ENCODE measurements around the gene RNF167. TPM values are rescaled to one million over a fixed set of nuclear protein-coding genes. Genes with fewer than 3 reads are reported as not detected.

Gene RNF167
- total RNA-seq, 4 donors from 2014 or later = 57.2 to 348 (median 73.7) TPM

DNA sequence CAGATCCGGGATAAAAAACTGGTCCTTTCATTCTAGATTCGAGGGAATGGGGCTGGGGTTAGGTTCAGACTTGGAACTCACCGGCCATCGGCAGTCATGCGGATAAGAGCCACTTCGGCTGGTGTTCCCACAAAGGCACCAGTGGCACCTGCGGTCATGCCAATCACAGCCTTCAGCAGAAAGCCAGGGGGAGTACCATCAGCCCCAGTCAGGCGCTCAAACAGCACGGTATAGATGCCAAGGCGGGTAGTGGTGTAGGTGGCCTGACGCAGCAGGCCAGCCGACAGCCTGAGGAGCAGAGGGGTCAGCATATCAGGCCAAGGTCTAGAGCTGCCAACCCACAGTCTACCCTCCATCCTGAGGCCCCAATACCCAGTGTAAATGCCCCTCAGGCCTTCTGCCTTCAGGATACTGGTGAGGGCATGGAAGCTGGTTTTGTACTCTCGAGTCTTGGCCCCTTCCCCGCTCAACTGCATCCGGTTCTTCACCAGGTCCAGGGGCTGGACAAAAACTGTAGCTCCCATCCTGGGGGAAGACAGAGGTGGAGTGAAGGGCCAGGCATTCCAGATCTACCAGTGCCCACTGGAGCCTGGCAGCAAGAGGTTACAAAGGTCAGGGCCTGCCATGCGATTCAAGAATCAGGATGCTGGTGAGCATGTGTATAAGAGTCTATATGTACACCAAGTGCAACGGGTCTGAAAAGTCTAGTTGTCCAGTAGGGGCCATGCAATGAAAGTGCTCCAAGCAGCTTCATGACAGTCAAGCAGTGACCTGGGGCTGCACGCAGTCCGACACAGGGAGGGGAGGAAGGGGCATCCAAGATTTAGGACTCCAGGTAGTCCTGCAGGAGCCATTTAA is 1.2 kb upstream of the RNF167 start:
- Histone ChIP-seq H3K36me3 (peaks cover 0 to 14% (median 4%) of the 10 kb centered on the region in 4 donors), H3K9me3 (no peaks in the 10 kb centered on the region), H3K27me3 (no peaks in the 10 kb centered on the region), H3K4me3 (peak overlapping the region; percentile 74 to 87 (median 80)), H3K27ac (peak overlapping the region; percentile 96 to 97 (median 96)), H3K4me1 (peaks cover 30 to 54% (median 32%) of the 10 kb centered on the region in 4 donors)
- in situ Hi-C loops (cut with MboI; ENCODE audit: low pct_ligation_motif_present in 1 of 4, low pct_unique_long_range_greater_than_20kb in 1 of 4, low sequenced_read_pairs in 3 of 4) = no loop called here
- WGBS, 2 donors (ENCODE audit: low coverage in 1 of 2) = 51 to 82% methylated on average over 2 to 18 of the region's 19 CpGs
- intact Hi-C loops (cut with DNase I; ENCODE audit: low total_unique reads) = loop anchor here (10.0 kb wide), 1 partner anchor 46 kb away; the partner anchor contains the start of gene CAMTA2
- TF ChIP-seq EP300 (IDR thresholded peaks at IDR 0.05; ENCODE audit: low read depth) = no peak
- TF ChIP-seq, protein P1, sequence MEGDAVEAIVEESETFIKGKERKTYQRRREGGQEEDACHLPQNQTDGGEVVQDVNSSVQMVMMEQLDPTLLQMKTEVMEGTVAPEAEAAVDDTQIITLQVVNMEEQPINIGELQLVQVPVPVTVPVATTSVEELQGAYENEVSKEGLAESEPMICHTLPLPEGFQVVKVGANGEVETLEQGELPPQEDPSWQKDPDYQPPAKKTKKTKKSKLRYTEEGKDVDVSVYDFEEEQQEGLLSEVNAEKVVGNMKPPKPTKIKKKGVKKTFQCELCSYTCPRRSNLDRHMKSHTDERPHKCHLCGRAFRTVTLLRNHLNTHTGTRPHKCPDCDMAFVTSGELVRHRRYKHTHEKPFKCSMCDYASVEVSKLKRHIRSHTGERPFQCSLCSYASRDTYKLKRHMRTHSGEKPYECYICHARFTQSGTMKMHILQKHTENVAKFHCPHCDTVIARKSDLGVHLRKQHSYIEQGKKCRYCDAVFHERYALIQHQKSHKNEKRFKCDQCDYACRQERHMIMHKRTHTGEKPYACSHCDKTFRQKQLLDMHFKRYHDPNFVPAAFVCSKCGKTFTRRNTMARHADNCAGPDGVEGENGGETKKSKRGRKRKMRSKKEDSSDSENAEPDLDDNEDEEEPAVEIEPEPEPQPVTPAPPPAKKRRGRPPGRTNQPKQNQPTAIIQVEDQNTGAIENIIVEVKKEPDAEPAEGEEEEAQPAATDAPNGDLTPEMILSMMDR (IDR thresholded peaks at IDR 0.05) = peak in 1 of 5 experiments; percentile 15
- DNase-seq = no peak

DNA sequence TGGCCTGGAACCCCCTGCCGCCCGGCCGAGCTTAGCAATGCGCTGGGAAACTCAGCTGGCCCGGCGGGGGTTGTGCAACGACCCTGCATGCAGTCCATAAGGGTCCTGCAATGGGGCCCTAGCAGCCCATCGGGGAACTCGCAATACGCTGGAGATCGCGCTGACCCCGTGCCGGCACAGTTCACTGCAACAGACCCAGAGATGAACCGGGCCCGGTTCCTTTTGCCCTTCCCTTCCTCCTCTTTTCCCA is 597 bp upstream of the RNF167 start:
- 0% methylated on average over 16 of the region's 16 CpGs; no CpG with 5 or more reads in 1 of the 2 donors for WGBS, 2 donors (ENCODE audit: low coverage in 1 of 2)
- in situ Hi-C loops (cut with MboI; ENCODE audit: low pct_ligation_motif_present in 1 of 4, low pct_unique_long_range_greater_than_20kb in 1 of 4, low sequenced_read_pairs in 3 of 4) = no loop called here
- peak; percentile 32 for DNase-seq

DNA sequence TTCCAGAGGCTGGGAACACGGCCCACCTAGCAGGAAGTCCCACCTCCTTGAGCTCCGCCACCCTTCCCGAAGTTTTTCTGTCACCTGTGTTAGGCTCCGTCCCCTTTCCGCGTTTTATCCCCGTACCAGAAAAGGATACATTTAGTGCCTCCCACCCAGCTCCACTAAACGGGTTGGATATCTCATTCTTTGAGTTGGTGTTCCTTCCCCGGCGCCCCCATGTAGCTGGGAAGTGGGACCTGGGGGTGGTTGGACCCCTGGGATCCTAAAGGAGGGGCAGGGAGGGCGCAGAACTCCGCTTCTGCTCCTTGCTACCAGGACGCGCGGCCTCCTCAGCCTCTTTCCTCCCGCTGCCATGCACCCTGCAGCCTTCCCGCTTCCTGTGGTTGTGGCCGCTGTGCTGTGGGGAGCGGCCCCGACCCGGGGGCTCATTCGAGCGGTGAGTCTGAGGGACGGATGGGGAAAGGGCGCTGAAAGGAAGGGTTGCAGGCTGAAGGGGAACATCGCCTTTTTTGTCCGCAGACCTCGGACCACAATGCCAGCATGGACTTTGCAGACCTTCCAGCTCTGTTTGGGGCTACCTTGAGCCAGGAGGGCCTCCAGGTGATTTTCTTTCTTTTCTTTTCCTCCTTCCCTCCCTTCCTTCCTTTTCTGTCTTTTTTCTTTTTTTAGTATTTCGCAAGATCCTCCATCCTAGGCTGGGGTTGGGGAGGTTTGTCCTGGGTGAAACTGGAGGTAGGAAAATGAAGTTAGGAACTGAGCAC is 669 bp downstream of the RNF167 start:
- no peaks in the 10 kb centered on the region for H3K27me3 ChIP-seq
- H3K4me3 ChIP-seq = peak overlapping the region; percentile 68 to 84 (median 75)
- DNase-seq = peak; percentile 82
- TF ChIP-seq EP300 (IDR thresholded peaks at IDR 0.05; ENCODE audit: low read depth) = no peak
- no peak for TF ChIP-seq POLR2A (IDR thresholded peaks at IDR 0.05)
- TF ChIP-seq, protein P1 (IDR thresholded peaks at IDR 0.05) = no peak
- TF ChIP-seq POLR2AphosphoS5 (IDR thresholded peaks at IDR 0.05) = no peak
- H3K4me1 ChIP-seq = peaks cover 38 to 66% (median 39%) of the 10 kb centered on the region in 4 donors
- H3K9me3 ChIP-seq = no peaks in the 10 kb centered on the region
- peaks cover 0 to 14% (median 4%) of the 10 kb centered on the region in 4 donors for H3K36me3 ChIP-seq
- intact Hi-C loops (cut with DNase I; ENCODE audit: low total_unique reads) (no loop called here), in situ Hi-C loops (cut with MboI; ENCODE audit: low pct_ligation_motif_present in 1 of 4, low pct_unique_long_range_greater_than_20kb in 1 of 4, low sequenced_read_pairs in 3 of 4) (no loop called here)
- H3K27ac ChIP-seq = peak overlapping the region; percentile 96 to 97 (median 96)
- 0 to 2% methylated on average over 8 to 29 of the region's 29 CpGs for WGBS, 2 donors (ENCODE audit: low coverage in 1 of 2)

More for the DNA sequence above, 597 bp upstream of the RNF167 start:
- TF ChIP-seq POLR2AphosphoS5 (IDR thresholded peaks at IDR 0.05) (no peak), EP300 (IDR thresholded peaks at IDR 0.05; ENCODE audit: low read depth) (no peak), POLR2A (IDR thresholded peaks at IDR 0.05) (no peak)
- TF ChIP-seq, protein P1 (IDR thresholded peaks at IDR 0.05) = peak in 1 of 5 experiments; percentile 22
- Histone ChIP-seq H3K27me3 (no peaks in the 10 kb centered on the region), H3K27ac (peak overlapping the region; percentile 96 to 97 (median 96)), H3K4me3 (peak overlapping the region; percentile 74 to 87 (median 80)), H3K36me3 (peaks cover 0 to 14% (median 4%) of the 10 kb centered on the region in 4 donors), H3K4me1 (peaks cover 26 to 54% (median 27%) of the 10 kb centered on the region in 4 donors), H3K9me3 (no peaks in the 10 kb centered on the region)
- intact Hi-C loops (cut with DNase I; ENCODE audit: low total_unique reads) = loop anchor here (10.0 kb wide), 1 partner anchor 45 kb away; the partner anchor contains the start of gene CAMTA2

DNA sequence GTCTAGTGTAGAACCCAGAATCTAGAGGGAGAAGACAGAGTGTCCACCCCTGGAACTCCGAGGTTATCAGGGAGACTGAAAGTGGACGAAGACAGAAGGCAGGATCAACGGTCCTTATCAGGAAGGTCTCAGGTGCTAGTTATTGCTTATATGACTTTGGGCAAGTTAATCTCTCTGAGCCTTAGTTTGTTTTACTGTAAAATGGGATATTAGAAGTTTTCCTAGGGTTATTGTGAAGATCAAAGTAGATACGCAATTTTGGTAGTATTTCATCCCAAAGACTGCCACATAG is 1.2 kb downstream of the RNF167 start:
- in situ Hi-C loops (cut with MboI; ENCODE audit: low pct_ligation_motif_present in 1 of 4, low pct_unique_long_range_greater_than_20kb in 1 of 4, low sequenced_read_pairs in 3 of 4) = no loop called here
- DNase-seq = no peak
- Histone ChIP-seq H3K4me1 (peaks cover 43 to 71% (median 44%) of the 10 kb centered on the region in 4 donors), H3K36me3 (peaks cover 0 to 14% (median 4%) of the 10 kb centered on the region in 4 donors), H3K4me3 (peak overlapping the region; percentile 68 to 84 (median 75)), H3K27ac (peak overlapping the region; percentile 96 to 97 (median 96)), H3K9me3 (no peaks in the 10 kb centered on the region), H3K27me3 (no peaks in the 10 kb centered on the region)
- 26 to 33% methylated on average over 3 to 4 of the region's 4 CpGs for WGBS, 2 donors (ENCODE audit: low coverage in 1 of 2)
- TF ChIP-seq POLR2AphosphoS5 (IDR thresholded peaks at IDR 0.05) (no peak), EP300 (IDR thresholded peaks at IDR 0.05; ENCODE audit: low read depth) (no peak), POLR2A (IDR thresholded peaks at IDR 0.05) (no peak)
- TF ChIP-seq, protein P1 (IDR thresholded peaks at IDR 0.05) = no peak
- intact Hi-C loops (cut with DNase I; ENCODE audit: low total_unique reads) = no loop called here
